CD4-positive, alpha-beta T cell treated with Interferon alpha-2 for 1 hour (primary cell): ENCODE measurements around the gene RAB40B.
"Not testable (repeated sequence)": the region's sequence is repeated elsewhere in the genome, so short reads cannot be mapped to it uniquely, and the experiment has no call there.

Experiments used
- DNase-seq, 2 donors: peaks; one replicate each; pipeline ENCODE4 v3.0.0-alpha.2; 2020 to 2022

Gene RAB40B

GRCh38 chr17:82698065-82698973 lies at the start of gene RAB40B:
TSS of gene RAB40B (minus strand) at chr17:82698698. CDS start at chr17:82698596, 102 bp downstream.
- peak; percentile 99 to 100 for DNase-seq

GRCh38 chr17:82745524-82745923 lies 47.0 kb upstream of the RAB40B start:
- DNase-seq, result no peak

- DNase-seq, result not testable (repeated sequence)
Observed at GRCh38 chr17:82744736-82745135, 46.2 kb upstream of the RAB40B start.

- DNase-seq, result no peak
Observed at GRCh38 chr17:82743344-82744219, 45.1 kb upstream of the RAB40B start.

GRCh38 chr17:82740906-82741759 lies 42.6 kb upstream of the RAB40B start:
- DNase-seq, result no peak

- no peak for DNase-seq
Observed at GRCh38 chr17:82737967-82738877, 39.7 kb upstream of the RAB40B start.

- DNase-seq, result no peak
Observed at GRCh38 chr17:82736511-82737185, 38.1 kb upstream of the RAB40B start.

GRCh38 chr17:82734987-82735866 lies 36.7 kb upstream of the RAB40B start, which contains the start of gene FN3K:
TSS of gene FN3K (plus strand) at chr17:82735615. CDS start at chr17:82735637, 22 bp downstream.
- peak in 1 of 2 donors; percentile 49 for DNase-seq

GRCh38 chr17:82732118-82732743 lies 33.7 kb upstream of the RAB40B start:
- no peak for DNase-seq

- no peak for DNase-seq
Observed at GRCh38 chr17:82729479-82730260, 31.2 kb upstream of the RAB40B start.

- no peak for DNase-seq
Observed at GRCh38 chr17:82726427-82726826, 27.9 kb upstream of the RAB40B start.

- DNase-seq, result no peak
Observed at GRCh38 chr17:82723169-82723807, 24.8 kb upstream of the RAB40B start.

- DNase-seq, result no peak
Observed at GRCh38 chr17:82722341-82723013, 24.0 kb upstream of the RAB40B start.

- no peak for DNase-seq
Observed at GRCh38 chr17:82720204-82720603, 21.7 kb upstream of the RAB40B start.

- DNase-seq, result no peak
Observed at GRCh38 chr17:82718986-82719685, 20.6 kb upstream of the RAB40B start.

- peak; percentile 94 to 96 for DNase-seq
Observed at GRCh38 chr17:82716203-82717010, 17.9 kb upstream of the RAB40B start, which contains the start of gene FN3KRP. TSS of gene FN3KRP (plus strand) at chr17:82716706. CDS start at chr17:82716756, 50 bp downstream.
